HG02884 (cell line): Measurements from ENCODE around the gene FILIP1L.
A peak's percentile ranks its signal among the peaks of the same experiment; 100 is the strongest.
"Not testable (repeated sequence)": the region's sequence is repeated elsewhere in the genome, so short reads cannot be mapped to it uniquely, and the experiment has no call there.

Experiments
- ATAC-seq: cut with Tn5 transposase; IDR thresholded peaks from one replicate; pipeline ENCODE4 v1.9.1; 2021; ENCODE audit warnings: mild to moderate bottlenecking, moderate library complexity; ENCODE audit not compliant: unreplicated experiment

Gene FILIP1L

GRCh38 chr3:100099621-100100020 lies 14.7 kb downstream of the FILIP1L start:
- no peak for ATAC-seq

DNA sequence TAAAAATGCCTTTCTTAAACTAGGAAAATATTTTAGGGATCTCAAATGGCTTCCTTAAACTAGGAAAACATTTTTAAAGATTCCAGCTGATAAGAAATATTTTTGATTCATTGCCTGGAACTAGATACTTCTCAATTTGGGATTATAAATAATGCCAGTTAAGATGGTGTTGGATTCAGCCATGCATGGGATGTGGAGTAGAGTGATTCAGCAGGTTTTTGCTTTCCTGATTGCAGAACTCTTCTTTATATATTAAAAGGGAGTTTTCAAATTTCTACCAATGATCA lies 15.6 kb downstream of the FILIP1L start:
- no peak for ATAC-seq

DNA sequence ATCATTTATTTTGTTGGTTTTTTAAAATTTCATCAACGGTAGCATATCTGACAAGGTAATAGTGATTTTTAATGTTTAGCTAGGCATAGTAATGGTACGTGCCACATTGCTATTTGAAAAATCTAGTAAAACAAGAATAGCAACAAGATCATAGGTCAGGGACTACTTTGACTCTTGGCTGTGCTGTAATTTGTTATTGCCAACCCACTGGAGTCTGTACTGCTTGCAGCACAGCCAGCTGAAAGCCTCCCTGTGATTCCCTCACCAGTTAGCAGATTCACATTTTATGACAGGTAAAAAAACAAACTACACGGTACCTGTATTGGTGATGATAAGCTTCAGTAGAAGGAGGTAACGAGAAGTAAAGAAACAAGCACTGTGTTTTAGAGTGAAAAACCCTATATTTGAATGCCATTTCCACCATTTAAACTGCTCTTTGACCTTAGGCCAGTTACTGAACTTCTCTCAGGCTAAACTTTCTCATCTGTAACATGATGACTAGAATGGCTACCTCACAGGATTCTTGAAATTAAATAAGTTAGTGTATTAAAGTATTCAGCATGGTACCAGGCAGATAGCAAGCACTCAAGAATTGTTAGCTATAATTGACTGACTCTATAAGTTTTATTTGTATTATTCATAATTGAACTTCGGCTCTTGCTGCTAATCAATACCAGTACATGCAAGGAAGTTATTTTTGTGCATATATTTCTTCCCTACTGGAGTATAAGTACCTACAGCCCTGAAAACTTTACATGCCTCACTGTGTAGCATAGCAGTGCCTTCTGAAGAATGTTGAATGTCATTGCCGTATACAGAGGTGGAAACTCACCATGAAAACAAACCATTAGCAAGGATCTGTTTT lies 16.1 kb downstream of the FILIP1L start:
- ATAC-seq, result no peak

GRCh38 chr3:100096866-100097265 lies 17.4 kb downstream of the FILIP1L start:
- no peak for ATAC-seq

DNA sequence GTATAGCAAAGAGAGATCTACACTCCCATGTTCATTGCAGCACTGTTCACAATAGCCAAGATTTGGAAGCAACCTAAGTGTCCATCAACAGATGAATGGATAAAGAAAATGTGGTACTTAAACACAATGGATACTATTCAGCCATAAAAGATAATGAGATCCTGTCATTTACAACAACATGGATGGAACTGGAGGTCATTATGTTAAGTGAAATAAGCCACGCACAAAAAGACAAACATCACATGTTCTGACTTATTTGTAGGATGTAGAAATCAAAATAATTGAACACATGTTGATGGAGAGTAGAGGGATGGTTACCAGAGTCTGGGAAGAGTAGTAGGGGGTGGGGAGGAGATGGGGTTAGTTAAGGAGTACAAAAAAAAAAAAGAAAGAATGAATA lies 18.0 kb downstream of the FILIP1L start:
- not testable (repeated sequence) for ATAC-seq

DNA sequence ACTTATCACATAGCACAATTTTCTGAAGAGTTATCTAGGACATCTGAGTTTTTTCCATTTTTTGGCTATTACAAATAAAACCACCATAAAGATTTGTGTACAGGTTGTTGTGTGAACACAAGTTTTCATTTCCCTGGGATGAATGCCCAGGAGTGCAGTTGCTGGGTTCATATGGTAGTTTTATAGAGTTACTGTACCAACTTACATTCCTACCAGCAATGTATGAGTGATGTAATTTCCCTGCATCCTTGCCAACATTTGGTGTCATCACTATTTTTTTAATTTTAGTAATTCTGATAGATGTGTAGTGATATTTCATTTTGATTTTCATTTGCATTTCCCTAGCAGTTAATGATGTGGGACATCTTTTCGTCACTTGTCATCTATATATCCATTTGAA lies 20.5 kb downstream of the FILIP1L start:
- no peak for ATAC-seq

DNA sequence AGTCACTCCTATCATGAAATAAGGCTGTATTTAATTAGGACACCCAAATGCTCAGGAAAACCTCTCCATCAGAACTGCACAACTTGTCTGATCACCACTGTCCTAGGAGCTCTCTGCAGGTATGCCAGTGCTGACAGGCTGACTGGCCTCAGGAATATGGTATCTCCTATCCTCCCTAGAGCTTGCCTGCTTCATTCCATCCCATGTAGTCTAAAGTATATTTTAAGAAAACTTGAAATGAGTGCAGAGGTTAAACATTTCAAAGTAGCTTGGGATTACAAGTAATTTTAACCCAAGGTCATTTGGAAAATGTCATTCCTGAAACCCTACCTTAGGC lies 23.7 kb downstream of the FILIP1L start:
- ATAC-seq, result no peak

- peak; percentile 55 for ATAC-seq
Observed at GRCh38 chr3:100089812-100090668, 24.3 kb downstream of the FILIP1L start.

DNA sequence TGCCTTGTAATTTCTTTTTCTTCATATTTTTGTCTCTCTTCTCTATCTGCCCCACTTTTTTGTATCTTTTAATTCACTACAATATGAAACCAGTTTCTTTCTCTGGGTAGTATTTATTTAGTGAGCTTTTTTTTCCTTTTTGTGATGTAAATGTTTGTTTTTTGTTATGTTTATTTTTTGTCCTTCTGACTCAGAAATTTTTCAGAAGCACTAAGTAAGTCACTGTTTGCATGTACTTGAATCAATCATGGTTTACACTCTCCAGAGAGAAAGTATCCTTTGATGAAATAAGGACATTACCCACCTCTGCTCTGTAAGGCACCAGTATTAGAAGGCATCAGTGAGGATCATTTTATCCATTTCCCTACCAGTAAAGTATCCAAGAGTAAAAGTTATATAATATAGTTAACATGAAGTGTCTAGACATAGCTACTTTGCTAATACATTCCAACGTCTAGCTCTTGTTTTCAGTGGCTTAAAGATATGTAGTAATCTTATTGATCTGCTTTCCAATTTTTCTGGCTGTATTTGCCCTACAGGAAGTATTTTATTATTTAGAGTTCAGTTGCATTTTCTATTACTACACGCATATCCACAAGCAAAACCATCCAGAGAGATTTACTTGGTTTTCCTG lies 25.4 kb downstream of the FILIP1L start:
- no peak for ATAC-seq

GRCh38 chr3:100087198-100087597 lies 27.1 kb downstream of the FILIP1L start:
- ATAC-seq, result peak; percentile 89

GRCh38 chr3:100086401-100086800 lies 27.9 kb downstream of the FILIP1L start:
- no peak for ATAC-seq

GRCh38 chr3:100084100-100084806 lies 30.0 kb downstream of the FILIP1L start:
- ATAC-seq, result no peak

DNA sequence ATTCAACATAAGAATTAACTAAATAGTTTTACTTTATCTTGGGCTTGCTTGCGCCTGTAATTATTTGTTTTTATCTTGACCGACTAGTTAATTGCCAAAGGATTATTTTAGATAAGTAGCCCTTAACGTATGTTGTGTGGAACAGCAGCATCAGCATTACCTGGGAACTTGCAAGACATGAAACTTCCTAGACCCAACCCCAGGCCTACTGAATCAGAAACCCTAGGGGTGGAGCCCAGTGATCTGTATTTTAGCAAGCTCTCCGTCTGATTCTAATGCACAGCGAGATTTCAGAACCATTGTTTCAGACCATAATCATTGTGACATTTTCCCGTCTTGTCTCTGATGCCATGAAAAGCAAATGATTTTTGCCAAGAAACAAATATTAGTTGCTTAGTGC lies 31.1 kb downstream of the FILIP1L start:
- ATAC-seq, result no peak

- no peak for ATAC-seq
Observed at GRCh38 chr3:100082714-100083113, 31.6 kb downstream of the FILIP1L start.

- no peak for ATAC-seq
Observed at GRCh38 chr3:100081986-100082692, 32.2 kb downstream of the FILIP1L start.

- no peak for ATAC-seq
Observed at GRCh38 chr3:100081311-100081710, 33.0 kb downstream of the FILIP1L start.

- ATAC-seq, result no peak
Observed at GRCh38 chr3:100080573-100080972, 33.7 kb downstream of the FILIP1L start.

DNA sequence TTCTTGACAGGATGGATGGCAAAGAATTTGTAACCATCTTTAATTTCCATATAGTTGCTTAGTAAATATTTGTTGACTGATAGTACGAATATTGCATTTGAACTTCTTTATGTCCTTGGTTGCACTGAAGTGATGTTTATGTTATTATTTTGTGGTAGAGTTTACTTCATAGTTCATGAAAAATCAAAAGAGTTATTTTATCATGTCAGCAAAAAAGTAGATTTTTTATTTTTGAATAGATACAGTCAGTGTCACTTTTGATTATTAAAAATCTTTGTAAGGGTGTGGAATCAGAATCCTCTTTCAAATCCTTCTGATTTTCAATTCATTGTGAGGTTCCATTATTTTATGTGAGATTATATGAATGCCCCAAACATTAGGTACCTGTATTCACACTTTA lies 35.0 kb downstream of the FILIP1L start:
- no peak for ATAC-seq

DNA sequence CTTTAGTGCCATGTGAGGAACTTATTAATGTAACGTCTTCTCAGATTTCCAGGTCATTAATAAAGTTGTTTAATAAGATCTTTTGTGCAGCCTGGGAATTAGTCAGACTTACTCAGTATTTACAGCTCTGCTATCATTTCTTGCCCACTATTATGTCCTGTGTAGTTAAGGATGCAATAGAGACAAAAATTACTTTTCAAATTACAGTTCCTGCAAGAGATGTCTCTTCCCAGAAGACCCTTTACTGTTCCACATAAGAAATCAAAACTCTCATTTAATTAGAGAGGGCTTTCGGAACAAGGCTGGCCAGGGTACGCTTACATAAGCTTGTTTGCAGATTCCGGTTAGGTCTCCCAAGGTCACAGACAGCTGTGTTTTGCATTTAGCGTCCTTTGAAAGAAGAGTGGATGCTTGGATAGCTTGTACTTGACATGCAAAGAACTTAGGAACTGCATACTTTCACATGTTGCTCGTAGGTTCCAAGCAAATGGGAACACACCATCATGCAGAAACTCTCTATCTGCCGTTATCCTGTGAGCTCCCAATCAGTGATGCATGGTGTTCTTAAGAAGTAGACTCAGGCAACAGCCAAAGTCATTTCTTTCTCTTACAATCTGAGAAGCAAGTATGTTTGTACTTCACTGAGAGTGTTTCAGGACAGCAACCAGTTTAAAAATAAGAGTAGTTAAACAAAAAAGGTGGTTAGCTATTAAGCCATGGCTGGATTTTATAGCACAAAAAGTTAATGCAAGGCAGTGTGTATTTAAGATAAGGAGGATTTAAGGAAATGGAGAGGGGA lies 37.4 kb downstream of the FILIP1L start:
- ATAC-seq, result no peak
